Body of pancreas (tissue), 4 donors: ENCODE data around the gene TRAK1.

Experiments
- CTCF ChIP-seq, 7 experiments: fragments of 450-650 bp in 4 of 7; fragments of 200-600 bp in 3 of 7; sonication (generic) in 3 of 7; IDR thresholded peaks; one replicate each; pipeline ENCODE4 v1.5.1; 2016 to 2019; ENCODE audit warnings: antibody characterized with exemption in 7 of 7
- POLR2A ChIP-seq, 3 donors: fragments of 450-650 bp; IDR thresholded peaks; one replicate each; pipeline ENCODE4 v1.6.1; 2016; ENCODE audit warnings: antibody characterized with exemption in 3 of 3, mild to moderate bottlenecking in 2 of 3

GRCh38 chr3:42043099-42043813, 47.9 kb upstream of the TRAK1 start:
- TF ChIP-seq CTCF (IDR thresholded peaks at IDR 0.05), result no peak
- no peak for TF ChIP-seq POLR2A (IDR thresholded peaks at IDR 0.05)
